ENCODE data around the gene SHC1.

- TF ChIP-seq CTCF (conservative IDR thresholded peaks at IDR 0.05 in 1 of 2, IDR thresholded peaks at IDR 0.05 in 1 of 2; ENCODE audit: extremely low read depth in 1 of 2, insufficient read depth in 1 of 2, low read depth in 1 of 2, low read length in 2 of 2) (peak in 1 of 2 donors; percentile 32), EZH2 (IDR thresholded peaks at IDR 0.05; ENCODE audit: borderline replicate concordance, low read length) (no peak)
Observed at GRCh38 chr1:154973344-154974101, 3.0 kb upstream of the SHC1 start.

Measured in mammary epithelial cell (primary cell).